ENCODE results near the gene TAS2R4. TPM values are rescaled to one million over a fixed set of nuclear protein-coding genes. Genes with fewer than 3 reads are reported as not detected.
"Not testable (repeated sequence)": the region's sequence is repeated elsewhere in the genome, so short reads cannot be mapped to it uniquely, and the experiment has no call there.

Gene TAS2R4
- total RNA-seq (2014; rRNA removed; shearing (Covaris generic)), result 0.13 and 0.23 TPM in 2 replicates

GRCh38 chr7:141776374-141776773 lies at the start of gene TAS2R4:
TSS of gene TAS2R4 (plus strand) at chr7:141776674. CDS start at chr7:141778489, 1,815 bp downstream.
- no peak for DNase-seq (ENCODE audit: low spot score)

- no peak for DNase-seq (ENCODE audit: low spot score)
Measured at GRCh38 chr7:141729020-141729419, 47.5 kb upstream of the TAS2R4 start.

- no peak for DNase-seq (ENCODE audit: low spot score)
Measured at GRCh38 chr7:141731476-141732149, 44.9 kb upstream of the TAS2R4 start.

DNA sequence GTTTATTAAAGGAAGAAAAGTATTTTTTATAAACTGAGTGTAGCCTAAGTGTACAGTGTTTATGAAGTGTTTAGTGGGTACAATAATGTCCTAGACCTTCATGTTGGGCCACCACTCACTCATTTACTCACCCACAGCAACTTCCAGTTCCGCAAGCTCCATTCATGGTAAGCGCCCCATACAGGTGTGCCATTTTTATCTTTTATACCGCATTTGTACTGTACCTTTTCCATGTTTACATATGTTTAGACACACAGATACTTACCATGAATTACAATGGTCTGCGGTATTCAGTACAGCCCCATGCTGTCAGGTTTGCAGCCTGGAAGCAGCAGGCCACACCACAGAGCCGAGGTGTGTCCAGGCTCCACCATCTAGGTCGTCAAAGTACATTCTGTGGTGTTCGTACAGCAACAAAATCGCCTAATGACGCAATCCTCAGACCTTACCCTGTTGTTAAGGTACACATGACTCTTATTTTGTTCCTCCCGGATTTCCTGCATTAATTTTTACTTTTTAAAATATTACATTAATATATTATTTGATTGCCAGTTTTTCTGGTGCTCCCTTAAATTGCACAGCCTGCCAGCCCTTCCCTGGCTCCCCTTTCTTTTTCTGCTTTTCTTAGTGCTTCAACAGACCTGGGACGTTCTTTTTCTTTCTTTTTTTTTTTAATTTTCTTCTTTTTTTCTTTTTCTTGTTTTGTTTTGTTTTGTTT lies 39.2 kb upstream of the TAS2R4 start:
- DNase-seq (ENCODE audit: low spot score), result peak; percentile 37

- peak; percentile 99 for DNase-seq (ENCODE audit: low spot score)
Measured at GRCh38 chr7:141737836-141738591, 38.5 kb upstream of the TAS2R4 start, which contains the start of gene SSBP1. TSS of gene SSBP1 (plus strand) at chr7:141738358. CDS start at chr7:141739167, 809 bp downstream.

GRCh38 chr7:141738592-141739013 lies 37.9 kb upstream of the TAS2R4 start:
- DNase-seq (ENCODE audit: low spot score), result no peak

GRCh38 chr7:141739250-141739649 lies 37.2 kb upstream of the TAS2R4 start:
- DNase-seq (ENCODE audit: low spot score), result no peak

DNA sequence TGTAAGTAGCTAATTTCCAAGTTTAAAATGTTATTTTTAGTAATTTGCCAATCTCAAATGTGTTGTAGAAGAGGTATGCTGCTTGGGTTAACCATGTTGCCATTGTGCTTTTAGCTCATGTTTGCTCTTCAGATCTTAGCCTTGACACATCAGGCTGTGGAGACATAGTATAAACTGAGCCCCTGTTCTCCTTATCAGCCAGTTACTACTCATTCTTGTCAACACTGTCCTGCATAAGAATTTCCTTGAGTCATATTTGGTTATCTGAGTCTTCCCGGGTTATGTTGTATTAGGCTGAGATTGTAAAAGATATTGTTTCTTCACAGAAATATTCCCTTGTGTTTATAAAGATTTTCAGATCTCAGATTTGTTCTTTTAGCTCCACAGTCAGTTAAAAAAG lies 34.2 kb upstream of the TAS2R4 start:
- DNase-seq (ENCODE audit: low spot score), result no peak

- no peak for DNase-seq (ENCODE audit: low spot score)
Measured at GRCh38 chr7:141744131-141744530, 32.3 kb upstream of the TAS2R4 start.

GRCh38 chr7:141748396-141748795 lies 28.1 kb upstream of the TAS2R4 start:
- no peak for DNase-seq (ENCODE audit: low spot score)

GRCh38 chr7:141751904-141752303 lies 24.6 kb upstream of the TAS2R4 start:
- DNase-seq (ENCODE audit: low spot score), result peak; percentile 25

- peak; percentile 21 for DNase-seq (ENCODE audit: low spot score)
Measured at GRCh38 chr7:141752634-141753033, 23.8 kb upstream of the TAS2R4 start.

DNA sequence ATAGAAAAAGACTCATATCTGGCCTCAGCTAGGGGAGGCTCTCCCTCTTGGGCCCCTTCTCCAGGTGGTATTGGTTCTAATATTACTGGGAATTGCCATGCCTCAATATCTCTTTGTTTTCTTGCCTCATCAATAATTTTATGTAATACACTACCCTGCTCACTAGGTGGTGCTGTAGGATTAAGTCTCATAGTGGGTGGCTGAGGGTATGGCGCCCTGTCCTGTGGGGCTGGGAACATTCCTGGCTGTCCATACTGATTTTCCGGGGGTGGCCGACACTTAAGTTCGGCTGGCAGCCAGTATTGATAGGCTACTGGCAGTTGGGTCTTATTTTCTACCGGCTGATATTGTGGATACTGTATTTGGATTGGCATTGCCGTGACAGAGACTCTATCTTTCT lies 21.5 kb upstream of the TAS2R4 start:
- peak; percentile 54 for DNase-seq (ENCODE audit: low spot score)

DNA sequence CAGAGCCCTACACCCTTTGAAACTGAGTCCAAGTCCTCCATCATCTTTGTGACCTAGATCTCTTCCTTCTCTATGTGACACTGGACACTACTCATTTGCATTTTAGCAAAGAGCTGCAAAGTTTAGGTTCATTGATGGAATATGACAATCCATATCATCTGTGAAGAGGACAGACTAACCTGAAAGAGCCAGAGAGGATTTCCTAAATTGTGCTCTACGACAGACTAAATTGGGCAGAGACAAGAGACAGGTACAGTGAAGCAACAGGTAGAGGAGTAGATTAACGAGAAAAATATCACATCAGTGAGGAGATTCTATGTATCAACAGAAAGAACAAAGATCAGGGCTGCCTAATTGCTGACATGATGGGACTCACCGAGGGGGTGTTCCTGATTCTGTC lies 12.7 kb upstream of the TAS2R4 start, which contains the start of gene TAS2R3:
TAS2R3 (plus strand) TSS at position 301 of the 400 bp plus-strand sequence; CDS start at position 363, 62 bp downstream.
- no peak for DNase-seq (ENCODE audit: low spot score)

DNA sequence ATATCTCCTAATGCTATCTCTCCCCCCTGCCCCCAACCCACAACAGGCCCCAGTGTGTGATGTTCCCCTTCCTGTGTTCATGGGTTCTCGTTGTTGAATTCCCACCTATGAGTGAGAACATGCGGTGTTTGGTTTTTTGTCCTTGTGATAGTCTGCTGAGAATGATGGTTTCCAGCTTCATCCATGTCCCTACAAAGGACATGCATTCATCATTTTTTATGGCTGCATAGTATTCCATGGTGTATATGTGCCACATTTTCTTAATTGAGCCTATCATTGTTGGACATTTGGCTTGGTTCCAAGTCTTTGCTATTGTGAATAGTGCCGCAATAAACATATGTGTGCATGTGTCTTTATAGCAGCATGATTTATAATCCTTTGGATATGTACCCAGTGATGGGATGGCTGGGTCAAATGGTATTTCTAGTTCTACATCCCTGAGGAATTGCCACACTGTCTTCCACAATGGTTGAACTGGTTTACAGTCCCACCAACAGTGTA lies 6.3 kb upstream of the TAS2R4 start:
- DNase-seq (ENCODE audit: low spot score), result not testable (repeated sequence)

- DNase-seq (ENCODE audit: low spot score), result peak; percentile 82
Measured at GRCh38 chr7:141785706-141786552, 9.5 kb downstream of the TAS2R4 start.

DNA sequence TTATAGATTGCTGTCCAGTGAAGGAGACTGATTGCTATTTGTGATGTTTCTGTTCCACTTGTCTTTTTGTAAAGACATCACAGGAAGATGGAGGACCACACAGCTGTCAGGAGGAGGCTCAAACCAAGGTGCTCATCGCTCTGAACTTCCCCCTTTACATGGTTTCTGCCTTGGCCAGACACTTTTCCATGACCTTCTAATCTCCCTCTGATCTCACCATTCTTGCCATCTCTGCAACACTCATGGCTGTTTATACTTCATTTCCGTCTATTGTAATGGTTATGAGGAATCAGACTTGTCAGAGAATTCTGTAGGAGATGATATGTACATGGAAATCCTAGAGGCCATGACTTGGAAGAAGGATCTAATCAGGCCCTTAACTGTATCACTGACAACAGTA lies 11.8 kb downstream of the TAS2R4 start:
- no peak for DNase-seq (ENCODE audit: low spot score)

GRCh38 chr7:141789917-141790316 lies 13.4 kb downstream of the TAS2R4 start, which contains the start of gene TAS2R5:
TSS of gene TAS2R5 (plus strand) at chr7:141790217. CDS start at chr7:141790362, 145 bp downstream.
- no peak for DNase-seq (ENCODE audit: low spot score)

DNA sequence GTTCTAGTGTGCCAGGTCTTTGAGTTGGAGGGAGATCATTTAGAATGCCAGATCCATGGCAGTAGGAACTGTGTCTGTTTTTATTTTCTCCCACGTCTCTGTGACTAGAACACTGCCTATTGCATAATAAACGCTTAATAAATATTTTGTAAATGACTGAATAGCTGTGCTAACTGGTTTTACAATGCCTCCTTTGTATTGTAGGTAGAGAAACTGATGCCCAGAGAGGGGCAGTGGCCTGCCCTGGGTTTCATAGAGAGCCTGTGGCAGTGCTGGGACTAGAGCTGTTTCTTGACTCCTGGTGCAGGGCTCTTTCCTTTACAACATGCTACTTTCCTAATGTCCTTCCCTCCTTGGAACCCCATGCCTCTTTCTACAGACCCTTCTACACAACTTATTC lies 16.1 kb downstream of the TAS2R4 start:
- no peak for DNase-seq (ENCODE audit: low spot score)

- no peak for DNase-seq (ENCODE audit: low spot score)
Measured at GRCh38 chr7:141820067-141820466, 43.6 kb downstream of the TAS2R4 start.

DNA sequence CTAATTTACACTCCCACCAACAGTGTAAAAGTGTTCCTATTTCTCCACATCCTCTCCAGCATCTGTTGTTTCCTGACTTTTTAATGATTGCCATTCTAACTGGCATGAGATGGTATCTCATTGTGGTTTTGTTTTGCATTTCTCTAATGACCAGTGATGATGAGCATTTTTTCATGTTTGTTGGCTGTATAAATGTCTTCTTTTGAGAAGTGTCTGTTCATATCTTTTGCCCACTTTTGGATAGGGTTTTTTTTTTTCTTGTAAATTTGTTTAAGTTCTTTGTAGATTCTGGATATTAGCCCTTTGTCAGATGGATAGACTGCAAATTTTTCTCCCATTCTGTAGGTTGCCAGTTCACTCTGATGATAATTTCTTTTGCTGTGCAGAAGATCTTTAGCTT lies 46.0 kb downstream of the TAS2R4 start:
- DNase-seq (ENCODE audit: low spot score), result not testable (repeated sequence)

Measured in HT-29 (cell line).